H1 (cell line): ENCODE measurements around the gene MAP1LC3A. TPM values are rescaled to one million over a fixed set of nuclear protein-coding genes. Genes with fewer than 3 reads are reported as not detected.

Experiments
- CTCF ChIA-PET: fragments of 300-600 bp; sonication (Branson Sonifier 250); formaldehyde crosslinking; loops from one replicate; lab custom pipeline; 2021; ENCODE audit not compliant: partially characterized antibody; lab: Charles Lee
- POLR2A ChIA-PET: fragments of 300-600 bp; sonication (Branson Sonifier 250); formaldehyde crosslinking; loops from one replicate; lab custom pipeline; 2021; ENCODE audit warnings: inconsistent platforms; ENCODE audit not compliant: partially characterized antibody; lab: Charles Lee
- DNase-seq, 2 experiments: peaks; one replicate each; pipeline versions ENCODE4 v3.0.0 to v3.0.0-alpha.2; 2010 to 2022; ENCODE audit warnings: low spot score in 2 of 2, low read depth in 1 of 2, mixed read lengths in 1 of 2
- FAIRE-seq: peaks from 2 replicates; lab custom pipeline; 2011; peaks lifted over from hg19 to GRCh38; lab: Jason Lieb, UNC
- H2AFZ ChIP-seq: 2 replicates; pipeline ENCODE4 v1.8.1; 2012; ENCODE audit warnings: low read length, inconsistent platforms
- H2AK5ac ChIP-seq: 2 replicates; pipeline ENCODE4 v1.6.1; 2013; ENCODE audit warnings: low read depth, low read length
- H2BK120ac ChIP-seq: replicated peaks from 2 replicates; pipeline ENCODE3; 2013; ENCODE audit warnings: low read depth, low read length, inconsistent platforms
- H2BK12ac ChIP-seq: 2 replicates; pipeline ENCODE4 v1.6.1; 2013; ENCODE audit warnings: low read depth, low read length
- H2BK15ac ChIP-seq: 2 replicates; pipeline ENCODE4 v1.6.1; 2013; ENCODE audit warnings: low read length
- H2BK20ac ChIP-seq: 2 replicates; pipeline ENCODE4 v1.6.1; 2013; ENCODE audit warnings: low read length
- H2BK5ac ChIP-seq: 2 replicates; pipeline ENCODE4 v1.6.1; 2013; ENCODE audit warnings: low read depth, low read length
- H3K14ac ChIP-seq: 2 replicates; pipeline ENCODE4 v1.6.1; 2013; ENCODE audit warnings: inconsistent platforms; ENCODE audit not compliant: insufficient read length
- H3K18ac ChIP-seq: 2 replicates; pipeline ENCODE4 v1.6.1; 2013; ENCODE audit warnings: low read length; ENCODE audit errors: extremely low read depth
- H3K23ac ChIP-seq: 2 replicates; pipeline ENCODE4 v1.6.1; 2013; ENCODE audit warnings: inconsistent platforms; ENCODE audit not compliant: insufficient read length
- H3K23me2 ChIP-seq: 2 replicates; pipeline ENCODE4 v1.6.1; 2013; ENCODE audit warnings: low read depth, low read length
- H3K27ac ChIP-seq: 2 replicates; pipeline ENCODE4 v1.6.1; 2011; ENCODE audit warnings: low read depth, low read length, inconsistent platforms
- H3K27me3 ChIP-seq, 4 experiments: replicated peaks in 1 of 4; 1 replicate in 1 of 4; 2 replicates in 3 of 4; pipeline versions ENCODE4 v1.6.1 to v1.8.1; 2011 to 2013; ENCODE audit warnings: low read length in 3 of 4, mild to moderate bottlenecking in 3 of 4, inconsistent platforms in 2 of 4, mixed read lengths in 2 of 4, moderate library complexity in 1 of 4; ENCODE audit not compliant: control insufficient read depth in 3 of 4, insufficient read depth in 3 of 4; ENCODE audit errors: extremely low read depth in 1 of 4
- H3K36me3 ChIP-seq, 4 experiments: 2 replicates each; pipeline versions ENCODE4 v1.6.1 to v1.8.1; 2011 to 2013; ENCODE audit warnings: mild to moderate bottlenecking in 4 of 4, low read length in 3 of 4, moderate library complexity in 2 of 4, control low read depth in 1 of 4, inconsistent platforms in 1 of 4; ENCODE audit not compliant: insufficient read depth in 4 of 4, control insufficient read depth in 2 of 4
- H3K4ac ChIP-seq: replicated peaks from 2 replicates; pipeline ENCODE3; 2013; ENCODE audit warnings: low read length, low read depth, mixed read lengths, inconsistent platforms; ENCODE audit not compliant: insufficient read length
- H3K4me1 ChIP-seq, 4 experiments: replicated peaks in 1 of 4; 1 replicate in 1 of 4; 2 replicates in 3 of 4; pipeline versions ENCODE4 v1.6.1 to v1.8.1; 2011 to 2013; ENCODE audit warnings: low read length in 3 of 4, inconsistent platforms in 2 of 4, mixed read lengths in 1 of 4; ENCODE audit not compliant: insufficient read depth in 4 of 4, control insufficient read depth in 3 of 4
- H3K4me2 ChIP-seq, 2 experiments: 2 replicates each; pipeline versions ENCODE4 v1.6.1 to v1.8.1; 2011 to 2013; ENCODE audit warnings: low read depth in 2 of 2, low read length in 2 of 2, control low read depth in 1 of 2, inconsistent platforms in 1 of 2, mild to moderate bottlenecking in 1 of 2; ENCODE audit not compliant: insufficient read depth in 1 of 2
- H3K4me3 ChIP-seq, 4 experiments: fragments of 200-600, 300-600 bp in 1 of 4; sonication (generic), shearing (Covaris generic), sonication (Bioruptor Twin) in 1 of 4; 2 replicates each; pipeline versions ENCODE4 v1.5.1 to v1.8.1; 2011 to 2016; ENCODE audit warnings: low read length in 4 of 4, low read depth in 3 of 4, control low read depth in 2 of 4, inconsistent platforms in 2 of 4, mild to moderate bottlenecking in 2 of 4, mixed read lengths in 1 of 4, moderate library complexity in 1 of 4; ENCODE audit not compliant: insufficient read depth in 2 of 4; ENCODE audit errors: extremely low read depth in 1 of 4
- H3K56ac ChIP-seq: replicated peaks from 2 replicates; pipeline ENCODE3; 2013; ENCODE audit warnings: low read depth, mild to moderate bottlenecking, mixed read lengths, low read length, inconsistent platforms; ENCODE audit not compliant: insufficient read length
- H3K79me1 ChIP-seq: 2 replicates; pipeline ENCODE4 v1.6.1; 2013; ENCODE audit warnings: low read depth, low read length, control low read depth
- H3K79me2 ChIP-seq, 2 experiments: 2 replicates each; pipeline versions ENCODE4 v1.6.1 to v1.8.1; 2012 to 2013; ENCODE audit warnings: low read length in 2 of 2, mild to moderate bottlenecking in 2 of 2, inconsistent platforms in 1 of 2; ENCODE audit not compliant: insufficient read depth in 2 of 2, control insufficient read depth in 1 of 2
- H3K9ac ChIP-seq, 4 experiments: replicated peaks in 1 of 4; 1 replicate in 1 of 4; 2 replicates in 3 of 4; pipeline versions ENCODE4 v1.6.1 to v1.8.1; 2011 to 2013; ENCODE audit warnings: low read depth in 3 of 4, low read length in 3 of 4, control low read depth in 2 of 4, mild to moderate bottlenecking in 2 of 4, moderate library complexity in 2 of 4, inconsistent platforms in 1 of 4; ENCODE audit errors: extremely low read depth in 1 of 4
- H3K9me3 ChIP-seq, 2 experiments: 2 replicates each; pipeline versions ENCODE4 v1.6.1 to v1.8.1; 2012 to 2013; ENCODE audit warnings: mild to moderate bottlenecking in 2 of 2, moderate library complexity in 2 of 2, control low read depth in 1 of 2, inconsistent platforms in 1 of 2, low read depth in 1 of 2, low read length in 1 of 2, mixed read lengths in 1 of 2; ENCODE audit not compliant: insufficient read depth in 2 of 2
- H4K20me1 ChIP-seq, 2 experiments: replicated peaks in 1 of 2; 2 replicates each; pipeline versions ENCODE3 to v1.8.1; 2011 to 2013; ENCODE audit warnings: inconsistent platforms in 2 of 2, low read length in 2 of 2, mild to moderate bottlenecking in 1 of 2; ENCODE audit not compliant: insufficient read depth in 2 of 2, control insufficient read depth in 1 of 2
- H4K5ac ChIP-seq: 2 replicates; pipeline ENCODE4 v1.6.1; 2013; ENCODE audit warnings: low read length, low read depth, mixed read lengths, inconsistent platforms; ENCODE audit not compliant: insufficient read length
- H4K8ac ChIP-seq: 2 replicates; pipeline ENCODE4 v1.8.0; 2013; ENCODE audit warnings: mild to moderate bottlenecking, moderate library complexity, low read length, inconsistent platforms; ENCODE audit not compliant: insufficient read depth; ENCODE audit errors: extremely low read depth
- H4K91ac ChIP-seq: replicated peaks from 2 replicates; pipeline ENCODE3; 2013; ENCODE audit warnings: low read length, mixed read lengths, inconsistent platforms; ENCODE audit not compliant: insufficient read length
- CBX5 ChIP-seq: fragments of 300-800, 300-1000 bp; sonication (generic); IDR thresholded peaks from 2 replicates; pipeline ENCODE4 v1.7.1; 2016; ENCODE audit warnings: antibody characterized with exemption, low read length, low read depth
- CEBPB ChIP-seq: IDR thresholded peaks from 2 replicates; pipeline ENCODE4 v1.6.1; 2012; ENCODE audit warnings: low read depth, low read length
- CHD1 ChIP-seq: IDR thresholded peaks from 2 replicates; pipeline ENCODE4 v1.6.1; 2012; ENCODE audit warnings: low read depth, low read length, improper control_type of control experiment
- CREB1 ChIP-seq: IDR thresholded peaks from 2 replicates; pipeline ENCODE4 v1.6.1; 2012; ENCODE audit warnings: inconsistent platforms
- CTBP2 ChIP-seq: IDR thresholded peaks from 2 replicates; pipeline ENCODE4 v1.7.0; 2011; ENCODE audit warnings: borderline replicate concordance, mild to moderate bottlenecking, moderate library complexity, mixed read lengths, low read length; ENCODE audit not compliant: insufficient read depth, insufficient read length
- KDM4A ChIP-seq: IDR thresholded peaks from one replicate; pipeline ENCODE4 v1.7.1; 2012; ENCODE audit warnings: low read depth, mild to moderate bottlenecking, moderate library complexity, low read length, inconsistent platforms; ENCODE audit not compliant: severe bottlenecking
- RAD21 ChIP-seq, 2 experiments: IDR thresholded peaks in 1 of 2; conservative IDR thresholded peaks in 1 of 2; 2 replicates each; pipeline ENCODE4 v1.6.1; 2011; ENCODE audit warnings: low read depth in 2 of 2, low read length in 2 of 2, improper control_type of control experiment in 1 of 2, inconsistent platforms in 1 of 2, mild to moderate bottlenecking in 1 of 2, moderate library complexity in 1 of 2
- SIRT6 ChIP-seq: IDR thresholded peaks from one replicate; pipeline ENCODE4 v1.7.1; 2012; ENCODE audit warnings: low read length, inconsistent platforms
- SP1 ChIP-seq: IDR thresholded peaks from 2 replicates; pipeline ENCODE4 v1.6.1; 2011; ENCODE audit warnings: low read depth, low read length
- SP2 ChIP-seq: IDR thresholded peaks from 2 replicates; pipeline ENCODE4 v1.6.1; 2012; ENCODE audit warnings: mild to moderate bottlenecking, low read length, inconsistent platforms
- TAF1 ChIP-seq: IDR thresholded peaks from 2 replicates; pipeline ENCODE4 v1.6.1; 2011; ENCODE audit warnings: mild to moderate bottlenecking, low read depth, low read length
- TEAD4 ChIP-seq: IDR thresholded peaks from 2 replicates; pipeline ENCODE4 v1.6.1; 2012; ENCODE audit warnings: low read depth, low read length, inconsistent platforms, mixed read lengths
- YY1 ChIP-seq: IDR thresholded peaks from 2 replicates; pipeline ENCODE4 v1.6.1; 2011; ENCODE audit warnings: low read depth, mild to moderate bottlenecking, low read length
- WGBS, 2 experiments: shearing (Covaris generic) in 1 of 2; methylation state at CpG; one replicate each; pipeline versions ENCODE4 v1.1.6 to v1.1.7; 2013 to 2015; ENCODE audit warnings: low lambda C conversion rate in 2 of 2, mixed read lengths in 2 of 2, inconsistent platforms in 1 of 2, low coverage in 1 of 2, missing lambda C conversion rate in 1 of 2; ENCODE audit not compliant: insufficient replicate concordance in 2 of 2, insufficient coverage in 1 of 2, insufficient read length in 1 of 2; ENCODE audit errors: extremely low coverage in 1 of 2, missing lambda C conversion rate in 1 of 2; 5-methylcytosine and 5-hydroxymethylcytosine counted together
- polyA plus RNA-seq, 7 experiments: library from polyadenylated mRNA; depleted of rRNA in 3 of 7; stranded (reverse) in 5 of 7; unstranded in 2 of 7; fragments of >200 nt in 5 of 7; fragments of 200-250 nt in 2 of 7; gene quantifications; 1 replicate in 5 of 7; 2 replicates in 1 of 7; 4 replicates in 1 of 7; pipeline versions ENCODE4 v1.2.1 to v1.2.3, GENCODE V29; 2011 to 2013; ENCODE audit warnings: missing spikeins in 2 of 7, mixed read lengths in 2 of 7
- total RNA-seq: library from RNA; stranded (reverse); fragmentation: NEBNext Ultra II Directional; extraction: Animal tissue kit (Norgen Biotek cat#: 25700); gene quantifications from 2 replicates; pipeline ENCODE4 v1.2.1, GENCODE V29; 2021
- TF ChIP-seq, protein P1 (sequence below): IDR thresholded peaks from 2 replicates; pipeline ENCODE4 v1.6.1; 2011; ENCODE audit warnings: low read length, improper control_type of control experiment

MAP1LC3A gene
- total and polyA plus RNA-seq, 2 of the 8 experiments (the other 6 are each of a cell fraction or from before 2014, with no cell fraction given), result 5.0 to 6.1 TPM

DNA sequence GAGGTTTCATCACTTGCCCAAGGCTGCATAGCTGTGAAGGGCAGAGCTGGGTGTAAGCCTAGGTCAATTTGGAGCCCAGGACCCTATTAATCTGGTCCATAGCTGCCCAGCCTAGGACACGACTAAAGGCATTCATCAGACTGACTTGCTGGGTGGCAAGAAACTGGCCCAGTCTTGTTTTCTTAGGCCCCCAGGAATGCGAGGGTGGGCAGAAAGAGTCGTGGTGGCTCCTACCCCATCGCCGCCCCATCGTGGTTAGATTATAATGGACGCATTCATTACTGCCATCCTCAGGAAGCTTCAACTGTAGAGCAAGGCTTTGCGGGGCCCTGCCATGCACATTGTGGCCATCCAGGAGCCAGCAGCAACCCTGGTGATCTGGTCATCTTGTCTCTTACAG, 26.2 kb upstream of the MAP1LC3A start:
- no peak overlapping the region for H2AK5ac ChIP-seq
- H2BK5ac ChIP-seq, result no peak overlapping the region
- no peak overlapping the region for H3K23ac ChIP-seq
- no peaks in the 10 kb centered on the region for H3K27me3 ChIP-seq
- H3K14ac ChIP-seq, result no peak overlapping the region
- no peaks in the 10 kb centered on the region for H3K23me2 ChIP-seq
- peaks cover 18 to 52% (median 26%) of the 10 kb centered on the region in 4 experiments for H3K36me3 ChIP-seq
- H3K9me3 ChIP-seq, result no peaks in the 10 kb centered on the region
- H3K27ac ChIP-seq, result no peak overlapping the region
- no peaks in the 10 kb centered on the region for H3K4me1 ChIP-seq
- POLR2A ChIA-PET, result interaction anchor here (0.9 to 1.7 kb wide), 2 partner anchors 12 to 15 kb away, joined by 3 to 5 read pairs; no protein-coding TSS in a partner anchor
- H3K79me1 ChIP-seq, result peaks cover 8% of the 10 kb centered on the region
- H2BK12ac ChIP-seq, result no peak overlapping the region
- no peak for DNase-seq
- FAIRE-seq, result no peak
- H2BK15ac ChIP-seq, result no peak overlapping the region
- H4K5ac ChIP-seq, result no peak overlapping the region
- no peak overlapping the region for H2BK120ac ChIP-seq
- 90% methylated on average over 8 of the region's 8 CpGs; no CpG with 5 or more reads in 1 of the 2 experiments for WGBS, 2 experiments
- H3K56ac ChIP-seq, result no peak overlapping the region
- no peak overlapping the region for H2AFZ ChIP-seq
- H3K4me3 ChIP-seq, result no peak overlapping the region
- no peak overlapping the region for H2BK20ac ChIP-seq
- no peak overlapping the region for H3K18ac ChIP-seq
- peaks cover 0 to 16% of the 10 kb centered on the region in 2 experiments for H4K20me1 ChIP-seq
- H4K91ac ChIP-seq, result no peak overlapping the region
- H3K4me2 ChIP-seq, result no peak overlapping the region
- no peak overlapping the region for H4K8ac ChIP-seq
- CTCF ChIA-PET, result interaction anchor here (1.0 to 4.4 kb wide), 3 partner anchors 16 to 347 kb away, joined by 3 to 16 read pairs (median 3); no protein-coding TSS in a partner anchor
- no peak overlapping the region for H3K4ac ChIP-seq
- H3K9ac ChIP-seq, result no peak overlapping the region
- no peaks in the 10 kb centered on the region for H3K79me2 ChIP-seq
- TF ChIP-seq CTBP2, result no peak
- TF ChIP-seq SIRT6, result no peak
- TF ChIP-seq CBX5, result no peak
- TF ChIP-seq SP2, result no peak
- TF ChIP-seq RAD21 (IDR thresholded peaks at IDR 0.05 in 1 of 2, conservative IDR thresholded peaks at IDR 0.05 in 1 of 2; ENCODE audit: low read depth in 2 of 2, low read length in 2 of 2), result no peak
- TF ChIP-seq CEBPB, result no peak
- no peak for TF ChIP-seq CHD1
- TF ChIP-seq YY1, result no peak
- TF ChIP-seq TEAD4, result no peak
- no peak for TF ChIP-seq SP1
- no peak for TF ChIP-seq KDM4A
- TF ChIP-seq TAF1, result no peak
- no peak for TF ChIP-seq CREB1
- TF ChIP-seq, protein P1, sequence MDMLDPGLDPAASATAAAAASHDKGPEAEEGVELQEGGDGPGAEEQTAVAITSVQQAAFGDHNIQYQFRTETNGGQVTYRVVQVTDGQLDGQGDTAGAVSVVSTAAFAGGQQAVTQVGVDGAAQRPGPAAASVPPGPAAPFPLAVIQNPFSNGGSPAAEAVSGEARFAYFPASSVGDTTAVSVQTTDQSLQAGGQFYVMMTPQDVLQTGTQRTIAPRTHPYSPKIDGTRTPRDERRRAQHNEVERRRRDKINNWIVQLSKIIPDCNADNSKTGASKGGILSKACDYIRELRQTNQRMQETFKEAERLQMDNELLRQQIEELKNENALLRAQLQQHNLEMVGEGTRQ, result no peak
